HCT116 (cell line): ENCODE data around the gene AADACL2. TPM values are rescaled to one million over a fixed set of nuclear protein-coding genes. Genes with fewer than 3 reads are reported as not detected.

ENCODE experiments used
- ATAC-seq: fragments of 200-7000 bp; cut with Tn5 transposase; 2 replicates; pipeline ENCODE4 v1.9.1; 2020; ENCODE audit warnings: mild to moderate bottlenecking, moderate library complexity
- BruUV-seq: library from RNA; stranded (reverse); fragments of 400-500 nt; replicated peaks from 2 replicates; lab custom pipeline; 2021; lab: Mats Ljungman, UMichigan
- CTCF ChIA-PET: fragments of 300-600 bp; sonication (Branson Sonifier 250); formaldehyde crosslinking; loops from one replicate; lab custom pipeline; 2021; ENCODE audit warnings: antibody characterized with exemption; lab: Charles Lee
- POLR2A ChIA-PET: fragments of 300-600, 350-600 bp; sonication (Branson Sonifier 250); formaldehyde crosslinking; loops from one replicate; lab custom pipeline; 2021; ENCODE audit warnings: antibody characterized with exemption; lab: Charles Lee
- RAD21 ChIA-PET, 2 experiments: fragments of 300-600 bp; sonication (Branson Sonifier 250); formaldehyde crosslinking; loops; one replicate each; lab custom pipeline; 2023; ENCODE audit warnings: low total read pairs in 2 of 2; ENCODE audit not compliant: uncharacterized antibody in 2 of 2, unreplicated experiment in 2 of 2, low non-redundant PET in 1 of 2; lab: Charles Lee
- DNase-seq: peaks from one replicate; pipeline ENCODE4 v3.0.0-alpha.2; 2010; ENCODE audit warnings: low read depth, low spot score
- H2AFZ ChIP-seq: fragments of 200-600 bp; shearing (Covaris generic), sonication (generic); 2 replicates; pipeline ENCODE4 v1.6.1; 2017; ENCODE audit warnings: low read depth, mixed run types, mixed read lengths, antibody characterized with exemption, low read length; ENCODE audit not compliant: poor library complexity, severe bottlenecking
- H3K27ac ChIP-seq: 2 replicates; pipeline ENCODE4 v1.5.1; 2012; ENCODE audit warnings: low read depth, low read length
- H3K27me3 ChIP-seq: fragments of 200-600 bp; sonication (generic); 2 replicates; pipeline ENCODE4 v1.6.1; 2016; ENCODE audit warnings: mixed run types, low read length, mixed read lengths; ENCODE audit not compliant: insufficient read depth
- H3K36me3 ChIP-seq, 2 experiments: fragments of 200-500 bp in 1 of 2; fragments of 200-600 bp in 1 of 2; sonication (Bioruptor generic) in 1 of 2; sonication (generic) in 1 of 2; 2 replicates each; pipeline versions ENCODE4 v1.5.1 to v1.6.1; 2014 to 2016; ENCODE audit warnings: low read length in 2 of 2, inconsistent platforms in 1 of 2, mixed read lengths in 1 of 2, mixed run types in 1 of 2; ENCODE audit not compliant: insufficient read depth in 2 of 2, control insufficient read depth in 1 of 2
- H3K4me1 ChIP-seq, 2 experiments: fragments of 200-600 bp in 1 of 2; sonication (generic) in 1 of 2; 2 replicates each; pipeline versions ENCODE4 v1.5.1 to v1.6.1; 2012 to 2017; ENCODE audit warnings: low read length in 2 of 2, inconsistent platforms in 1 of 2, mild to moderate bottlenecking in 1 of 2, mixed read lengths in 1 of 2, mixed run types in 1 of 2, moderate library complexity in 1 of 2; ENCODE audit not compliant: insufficient read depth in 2 of 2, control insufficient read depth in 1 of 2
- H3K4me2 ChIP-seq: fragments of 200-600 bp; sonication (generic); 2 replicates; pipeline ENCODE4 v1.6.1; 2017; ENCODE audit warnings: mixed run types, low read length, mixed read lengths
- H3K4me3 ChIP-seq, 2 experiments: fragments of 200-600 bp in 1 of 2; sonication (generic) in 1 of 2; replicated peaks in 1 of 2; 2 replicates each; pipeline ENCODE4 v1.5.1; 2011 to 2016; ENCODE audit warnings: low read length in 2 of 2, control low read depth in 1 of 2, low read depth in 1 of 2, mild to moderate bottlenecking in 1 of 2, mixed read lengths in 1 of 2, mixed run types in 1 of 2
- H3K79me2 ChIP-seq: fragments of 200-600 bp; sonication (generic); 2 replicates; pipeline ENCODE4 v1.6.1; 2017; ENCODE audit warnings: mild to moderate bottlenecking, mixed run types, low read length, moderate library complexity, mixed read lengths; ENCODE audit not compliant: insufficient read depth
- H3K9ac ChIP-seq: fragments of 200-600 bp; sonication (generic); 2 replicates; pipeline ENCODE4 v1.6.1; 2016; ENCODE audit warnings: low read length, mixed read lengths
- H3K9me2 ChIP-seq: fragments of 200-600 bp; sonication (generic), shearing (Covaris generic); 2 replicates; pipeline ENCODE4 v1.6.1; 2017; ENCODE audit warnings: mixed run types, mild to moderate bottlenecking, moderate library complexity; ENCODE audit not compliant: insufficient read depth
- H3K9me3 ChIP-seq, 2 experiments: fragments of 200-500 bp in 1 of 2; fragments of 200-600 bp in 1 of 2; sonication (Bioruptor generic) in 1 of 2; sonication (generic) in 1 of 2; 2 replicates each; pipeline ENCODE4 v1.6.1; 2014 to 2017; ENCODE audit warnings: low read length in 2 of 2, mixed read lengths in 2 of 2, inconsistent platforms in 1 of 2, low read depth in 1 of 2, mild to moderate bottlenecking in 1 of 2, mixed run types in 1 of 2, moderate library complexity in 1 of 2; ENCODE audit not compliant: control insufficient read depth in 1 of 2, insufficient read depth in 1 of 2
- H4K20me1 ChIP-seq: fragments of 200-600 bp; sonication (generic), shearing (Covaris generic); 2 replicates; pipeline ENCODE4 v1.6.1; 2017; ENCODE audit warnings: mixed run types, mild to moderate bottlenecking, moderate library complexity; ENCODE audit not compliant: insufficient read depth
- CBX3 ChIP-seq: IDR thresholded peaks from 2 replicates; pipeline ENCODE4 v1.6.1; 2012; ENCODE audit warnings: low read depth
- CTCF ChIP-seq, 3 experiments: fragments of 200-600 bp in 1 of 3; sonication (generic) in 1 of 3; IDR thresholded peaks in 2 of 3; conservative IDR thresholded peaks in 1 of 3; 2 replicates each; pipeline ENCODE4 v1.5.1; 2012 to 2017; ENCODE audit warnings: low read depth in 2 of 3, low read length in 2 of 3, antibody characterized with exemption in 1 of 3, borderline replicate concordance in 1 of 3, control low read depth in 1 of 3, mild to moderate bottlenecking in 1 of 3, mixed read lengths in 1 of 3, mixed run types in 1 of 3, moderate library complexity in 1 of 3; ENCODE audit not compliant: insufficient read depth in 1 of 3
- EGR1 ChIP-seq: IDR thresholded peaks from 2 replicates; pipeline ENCODE4 v1.6.1; 2012; ENCODE audit warnings: low read depth
- ELF1 ChIP-seq: IDR thresholded peaks from 2 replicates; pipeline ENCODE4 v1.6.1; 2012; ENCODE audit warnings: low read depth, borderline replicate concordance
- EZH2 ChIP-seq: fragments of 200-600 bp; sonication (generic); IDR thresholded peaks from 2 replicates; pipeline ENCODE4 v1.6.1; 2017; ENCODE audit warnings: antibody characterized with exemption, mixed run types
- EZH2phosphoT487 ChIP-seq: fragments of 200-600 bp; IDR thresholded peaks from 2 replicates; pipeline ENCODE4 v1.6.1; 2018; ENCODE audit warnings: antibody characterized with exemption, borderline replicate concordance
- FOSL1 ChIP-seq: IDR thresholded peaks from 2 replicates; pipeline ENCODE4 v1.6.1; 2012; ENCODE audit warnings: low read depth
- JUND ChIP-seq: IDR thresholded peaks from 2 replicates; pipeline ENCODE4 v1.6.1; 2012
- POLR2A ChIP-seq: IDR thresholded peaks from 2 replicates; pipeline ENCODE4 v1.7.0; 2011; ENCODE audit warnings: borderline replicate concordance; ENCODE audit not compliant: insufficient read depth, insufficient read length; ENCODE audit errors: extremely low read depth
- POLR2AphosphoS5 ChIP-seq: IDR thresholded peaks from 2 replicates; pipeline ENCODE4 v1.6.1; 2011; ENCODE audit warnings: mild to moderate bottlenecking, low read depth, low read length, moderate library complexity
- RAD21 ChIP-seq: IDR thresholded peaks from 2 replicates; pipeline ENCODE4 v1.6.1; 2012; ENCODE audit warnings: low read depth, mild to moderate bottlenecking
- REST ChIP-seq: IDR thresholded peaks from 2 replicates; pipeline ENCODE4 v1.6.1; 2012; ENCODE audit warnings: low read depth
- SIN3A ChIP-seq: IDR thresholded peaks from 2 replicates; pipeline ENCODE4 v1.6.1; 2012; ENCODE audit warnings: low read depth
- SP1 ChIP-seq: IDR thresholded peaks from 2 replicates; pipeline ENCODE4 v1.6.1; 2012; ENCODE audit warnings: low read depth
- SRF ChIP-seq: IDR thresholded peaks from 2 replicates; pipeline ENCODE4 v1.6.1; 2012; ENCODE audit warnings: low read depth
- YY1 ChIP-seq: IDR thresholded peaks from 2 replicates; pipeline ENCODE4 v1.6.1; 2011; ENCODE audit warnings: low read length, low read depth, moderate library complexity, mild to moderate bottlenecking; ENCODE audit not compliant: insufficient replicate concordance; ENCODE audit errors: extremely low read depth
- ZNF274 ChIP-seq: fragments of 200-500 bp; sonication (Bioruptor generic); IDR thresholded peaks from 2 replicates; pipeline ENCODE4 v1.6.1; 2014; ENCODE audit warnings: mild to moderate bottlenecking, low read depth, low read length, inconsistent platforms
- intact Hi-C: fragments of 100-400 bp; cut with micrococcal nuclease; formaldehyde crosslinking; loops from 2 replicates; pipeline ENCODE4 v1.10.0; 2022
- total RNA-seq: library from RNA; stranded (reverse); gene quantifications from one replicate; pipeline ENCODE4 v1.2.1, GENCODE V29; 2021; ENCODE audit not compliant: unreplicated experiment
- TF ChIP-seq, protein P1 (sequence below): IDR thresholded peaks from 2 replicates; pipeline ENCODE4 v1.6.1; 2012
- TF ChIP-seq, protein P2 (sequence below): IDR thresholded peaks from 2 replicates; pipeline ENCODE4 v1.6.1; 2011; ENCODE audit warnings: mild to moderate bottlenecking, low read length, moderate library complexity; ENCODE audit not compliant: insufficient replicate concordance; ENCODE audit errors: extremely low read depth

AADACL2 gene
- total RNA-seq, 1 experiment from 2014 or later, result not detected

- POLR2A ChIA-PET, result no interaction called here
- intact Hi-C loops, result no loop called here
- no peak for ATAC-seq
- TF ChIP-seq EZH2, result no peak
- no peak for TF ChIP-seq RAD21
- no peak for TF ChIP-seq SRF
- no peak for TF ChIP-seq ELF1
- TF ChIP-seq, protein P1, sequence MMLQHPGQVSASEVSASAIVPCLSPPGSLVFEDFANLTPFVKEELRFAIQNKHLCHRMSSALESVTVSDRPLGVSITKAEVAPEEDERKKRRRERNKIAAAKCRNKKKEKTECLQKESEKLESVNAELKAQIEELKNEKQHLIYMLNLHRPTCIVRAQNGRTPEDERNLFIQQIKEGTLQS, result no peak
- no peak for TF ChIP-seq YY1
- no peak for TF ChIP-seq EGR1
- TF ChIP-seq CTCF (IDR thresholded peaks at IDR 0.05 in 2 of 3, conservative IDR thresholded peaks at IDR 0.05 in 1 of 3; ENCODE audit: borderline replicate concordance in 1 of 3, insufficient read depth in 1 of 3, low read depth in 2 of 3, low read length in 2 of 3), result no peak
- TF ChIP-seq POLR2AphosphoS5, result no peak
- TF ChIP-seq REST, result no peak
- no peak for TF ChIP-seq SIN3A
- TF ChIP-seq ZNF274, result no peak
- no peak for TF ChIP-seq FOSL1
- TF ChIP-seq JUND, result no peak
- TF ChIP-seq POLR2A, result no peak
- no peak for TF ChIP-seq EZH2phosphoT487
- TF ChIP-seq CBX3, result no peak
- TF ChIP-seq SP1, result no peak
- TF ChIP-seq, protein P2, sequence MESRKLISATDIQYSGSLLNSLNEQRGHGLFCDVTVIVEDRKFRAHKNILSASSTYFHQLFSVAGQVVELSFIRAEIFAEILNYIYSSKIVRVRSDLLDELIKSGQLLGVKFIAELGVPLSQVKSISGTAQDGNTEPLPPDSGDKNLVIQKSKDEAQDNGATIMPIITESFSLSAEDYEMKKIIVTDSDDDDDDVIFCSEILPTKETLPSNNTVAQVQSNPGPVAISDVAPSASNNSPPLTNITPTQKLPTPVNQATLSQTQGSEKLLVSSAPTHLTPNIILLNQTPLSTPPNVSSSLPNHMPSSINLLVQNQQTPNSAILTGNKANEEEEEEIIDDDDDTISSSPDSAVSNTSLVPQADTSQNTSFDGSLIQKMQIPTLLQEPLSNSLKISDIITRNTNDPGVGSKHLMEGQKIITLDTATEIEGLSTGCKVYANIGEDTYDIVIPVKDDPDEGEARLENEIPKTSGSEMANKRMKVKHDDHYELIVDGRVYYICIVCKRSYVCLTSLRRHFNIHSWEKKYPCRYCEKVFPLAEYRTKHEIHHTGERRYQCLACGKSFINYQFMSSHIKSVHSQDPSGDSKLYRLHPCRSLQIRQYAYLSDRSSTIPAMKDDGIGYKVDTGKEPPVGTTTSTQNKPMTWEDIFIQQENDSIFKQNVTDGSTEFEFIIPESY, result no peak
- Histone ChIP-seq H3K4me2 (no peak overlapping the region), H3K9ac (no peak overlapping the region), H2AFZ (no peak overlapping the region), H3K27me3 (no peaks in the 10 kb centered on the region), H3K9me3 (no peaks in the 10 kb centered on the region; a peak in 1 of 4 replicates), H4K20me1 (no peaks in the 10 kb centered on the region), H3K36me3 (no peaks in the 10 kb centered on the region), H3K27ac (no peak overlapping the region), H3K4me3 (no peak overlapping the region), H3K4me1 (peaks cover 0 to 8% of the 10 kb centered on the region in 2 experiments; a peak in 2 of 4 replicates), H3K79me2 (no peaks in the 10 kb centered on the region), H3K9me2 (no peaks in the 10 kb centered on the region)
- RAD21 ChIA-PET, result no interaction called here
- no peak for DNase-seq
- no TSS peak for BruUV-seq
- CTCF ChIA-PET, result no interaction called here
Observed at GRCh38 chr3:151792411-151792810, 58.7 kb downstream of the AADACL2 start.
